Endothelial cell of umbilical vein (primary cell): ENCODE data around the gene KCNH1. TPM values are rescaled to one million over a fixed set of nuclear protein-coding genes. Genes with fewer than 3 reads are reported as not detected.

ENCODE experiments used
- BruUV-seq: library from RNA; stranded (reverse); fragments of 400-500 nt; replicated peaks from 2 replicates; lab custom pipeline; 2021; lab: Mats Ljungman, UMichigan
- CTCF ChIA-PET: fragments of 300-600, 350-600 bp; sonication (Branson Sonifier 250); formaldehyde crosslinking; loops from one replicate; lab custom pipeline; 2021; ENCODE audit warnings: antibody characterized with exemption, inconsistent platforms; lab: Charles Lee
- POLR2A ChIA-PET: fragments of 300-600, 350-600 bp; sonication (Branson Sonifier 250); formaldehyde crosslinking; loops from one replicate; lab custom pipeline; 2021; ENCODE audit warnings: antibody characterized with exemption, inconsistent platforms; lab: Charles Lee
- DNase-seq: peaks from one replicate; pipeline ENCODE4 v3.0.0-alpha.2; 2011; ENCODE audit warnings: low read depth, low spot score
- FAIRE-seq: peaks from 2 replicates; lab custom pipeline; 2011; peaks lifted over from hg19 to GRCh38; lab: Jason Lieb, UNC
- H2AFZ ChIP-seq: 2 replicates; pipeline ENCODE4 v1.6.0; 2012; ENCODE audit warnings: low read depth, low read length, control low read depth, inconsistent platforms
- H3K27ac ChIP-seq: 2 replicates; pipeline ENCODE4 v1.5.1; 2011; ENCODE audit warnings: low read depth, mild to moderate bottlenecking, control low read depth, low read length, moderate library complexity; ENCODE audit not compliant: insufficient read depth
- H3K27me3 ChIP-seq, 2 experiments: 2 replicates each; pipeline versions ENCODE4 v1.6.0 to v1.6.1; 2011; ENCODE audit warnings: low read length in 2 of 2, mixed read lengths in 1 of 2; ENCODE audit not compliant: control insufficient read depth in 2 of 2, insufficient read depth in 2 of 2
- H3K36me3 ChIP-seq, 2 experiments: 2 replicates in 1 of 2; 3 replicates in 1 of 2; pipeline ENCODE4 v1.5.1; 2011; ENCODE audit warnings: low read length in 2 of 2, mild to moderate bottlenecking in 1 of 2, moderate library complexity in 1 of 2; ENCODE audit not compliant: control insufficient read depth in 2 of 2, insufficient read depth in 2 of 2; ENCODE audit errors: extremely low read depth in 1 of 2
- H3K4me1 ChIP-seq: 3 replicates; pipeline ENCODE4 v1.5.1; 2011; ENCODE audit warnings: mild to moderate bottlenecking, low read length; ENCODE audit not compliant: control insufficient read depth, insufficient read depth; ENCODE audit errors: extremely low read depth
- H3K4me2 ChIP-seq: 2 replicates; pipeline ENCODE4 v1.6.1; 2011; ENCODE audit warnings: low read length, control low read depth, mixed read lengths; ENCODE audit not compliant: insufficient read depth
- H3K4me3 ChIP-seq, 3 experiments: fragments of 200-600 bp in 1 of 3; sonication (generic), shearing (Covaris generic) in 1 of 3; replicated peaks in 1 of 3; 2 replicates each; pipeline ENCODE4 v1.5.1; 2011 to 2016; ENCODE audit warnings: control low read depth in 3 of 3, low read length in 3 of 3, mild to moderate bottlenecking in 2 of 3, inconsistent platforms in 1 of 3, low read depth in 1 of 3, moderate library complexity in 1 of 3; ENCODE audit not compliant: insufficient read depth in 1 of 3
- H3K79me2 ChIP-seq: 2 replicates; pipeline ENCODE4 v1.6.0; 2012; ENCODE audit warnings: low read length, inconsistent platforms; ENCODE audit not compliant: control insufficient read depth, insufficient read depth
- H3K9ac ChIP-seq: replicated peaks from 2 replicates; pipeline ENCODE3; 2011; ENCODE audit warnings: low read length, control low read depth; ENCODE audit not compliant: insufficient read depth; ENCODE audit errors: extremely low read depth
- H3K9me1 ChIP-seq: replicated peaks from 3 replicates; pipeline ENCODE4 v1.6.0; 2011; ENCODE audit warnings: mild to moderate bottlenecking, low read length; ENCODE audit not compliant: control insufficient read depth, insufficient read depth; ENCODE audit errors: extremely low read depth
- H3K9me3 ChIP-seq: replicated peaks from 2 replicates; pipeline ENCODE4 v1.5.1; 2012; ENCODE audit warnings: low read length, inconsistent platforms; ENCODE audit not compliant: control insufficient read depth, insufficient read depth
- H4K20me1 ChIP-seq: replicated peaks from 2 replicates; pipeline ENCODE3; 2011; ENCODE audit warnings: mild to moderate bottlenecking, low read length; ENCODE audit not compliant: control insufficient read depth, insufficient read depth; ENCODE audit errors: extremely low read depth
- CTCF ChIP-seq, 2 donors: IDR thresholded peaks; 1 replicate in 1 of 2; 2 replicates in 1 of 2; pipeline ENCODE4 v1.5.1; 2011; ENCODE audit warnings: low read length in 2 of 2, mild to moderate bottlenecking in 2 of 2, moderate library complexity in 2 of 2, control low read depth in 1 of 2, inconsistent platforms in 1 of 2, low read depth in 1 of 2; ENCODE audit not compliant: insufficient read depth in 1 of 2; ENCODE audit errors: extremely low read depth in 1 of 2
- EZH2 ChIP-seq: IDR thresholded peaks from 2 replicates; pipeline ENCODE4 v1.6.1; 2012; ENCODE audit warnings: borderline replicate concordance, low read depth, mild to moderate bottlenecking, moderate library complexity, low read length, inconsistent platforms; ENCODE audit not compliant: severe bottlenecking
- FOS ChIP-seq: IDR thresholded peaks from 2 replicates; pipeline ENCODE4 v1.6.1; 2011; ENCODE audit warnings: mild to moderate bottlenecking, low read length, moderate library complexity, borderline replicate concordance; ENCODE audit not compliant: insufficient read depth
- GATA2 ChIP-seq: IDR thresholded peaks from 2 replicates; pipeline ENCODE4 v1.7.0; 2011; ENCODE audit warnings: low read depth, mild to moderate bottlenecking, moderate library complexity, mixed read lengths, low read length; ENCODE audit not compliant: insufficient read length, insufficient read depth
- JUN ChIP-seq: IDR thresholded peaks from 2 replicates; pipeline ENCODE4 v1.6.1; 2011; ENCODE audit warnings: borderline replicate concordance, low read depth; ENCODE audit not compliant: insufficient read length, insufficient read depth
- MAX ChIP-seq: IDR thresholded peaks from 2 replicates; pipeline ENCODE4 v1.6.1; 2011; ENCODE audit not compliant: insufficient read depth, insufficient read length
- MYC ChIP-seq: IDR thresholded peaks from one replicate; pipeline ENCODE4 v1.6.1; 2011; ENCODE audit warnings: mild to moderate bottlenecking, low read depth, low read length
- POLR2A ChIP-seq: IDR thresholded peaks from 2 replicates; pipeline ENCODE4 v1.6.1; 2012; ENCODE audit warnings: low read depth, mild to moderate bottlenecking, control low read depth, low read length
- POLR2AphosphoS5 ChIP-seq: IDR thresholded peaks from 2 replicates; pipeline ENCODE4 v1.6.1; 2012; ENCODE audit warnings: low read depth, mild to moderate bottlenecking, control low read depth, low read length, moderate library complexity; ENCODE audit not compliant: insufficient read depth
- dilution Hi-C: fragments of 300-500 bp; cut with MboI; formaldehyde crosslinking; loops from one replicate; pipeline ENCODE4 v1.15.0; 2019; ENCODE audit warnings: low sequenced_read_pairs; ENCODE audit not compliant: extremely low pct_ligation_motif_present
- intact Hi-C: fragments of 100-400 bp; cut with micrococcal nuclease; formaldehyde crosslinking; loops from one replicate; pipeline ENCODE4 v1.10.0; 2022
- polyA plus RNA-seq, 4 experiments: library from polyadenylated mRNA; depleted of rRNA in 3 of 4; stranded (reverse) in 3 of 4; unstranded in 1 of 4; fragments of >200 nt; gene quantifications; 2 replicates each; pipeline versions ENCODE4 v1.2.1 to v1.2.3, GENCODE V29; 2011 to 2012; ENCODE audit warnings: missing spikeins in 1 of 4
- total RNA-seq: library from RNA; stranded (reverse); gene quantifications from 2 replicates; pipeline ENCODE4 v1.2.3, GENCODE V29; 2021

KCNH1 gene
- total and polyA plus RNA-seq, 2 donors (not counting 3 experiments of a cell fraction or from before 2014, with no cell fraction given): not detected

GRCh38 chr1:210685295-210685650 is 448.7 kb downstream of the KCNH1 start:
- H3K27ac ChIP-seq: no peak overlapping the region
- no peak for TF ChIP-seq POLR2A
- TF ChIP-seq MAX: no peak
- TF ChIP-seq FOS: no peak
- no peak for TF ChIP-seq CTCF (IDR thresholded peaks at IDR 0.05; ENCODE audit: extremely low read depth in 1 of 2, insufficient read depth in 1 of 2, low read depth in 1 of 2, low read length in 2 of 2)
- TF ChIP-seq JUN: no peak
- TF ChIP-seq EZH2: no peak
- no peak for TF ChIP-seq POLR2AphosphoS5
- TF ChIP-seq MYC: no peak
- no peak for TF ChIP-seq GATA2
- H3K9ac ChIP-seq: no peak overlapping the region
- no peak overlapping the region for H3K4me2 ChIP-seq
- CTCF ChIA-PET: no interaction called here
- H3K79me2 ChIP-seq: no peaks in the 10 kb centered on the region
- POLR2A ChIA-PET: no interaction called here
- peaks cover 4% of the 10 kb centered on the region for H3K9me3 ChIP-seq
- no peaks in the 10 kb centered on the region for H3K27me3 ChIP-seq
- DNase-seq: no peak
- no peak for FAIRE-seq
- BruUV-seq: no TSS peak
- intact Hi-C loops (no loop called here), dilution Hi-C loops (no loop called here)
- H2AFZ ChIP-seq: no peak overlapping the region
- H4K20me1 ChIP-seq: no peaks in the 10 kb centered on the region
- no peak overlapping the region for H3K4me3 ChIP-seq
- no peaks in the 10 kb centered on the region for H3K9me1 ChIP-seq
- no peaks in the 10 kb centered on the region for H3K4me1 ChIP-seq
- H3K36me3 ChIP-seq: no peaks in the 10 kb centered on the region
